A549 treated with RU486 at 1 μM for 4 hours (cell line): ENCODE results near the gene FAM3B. TPM values are rescaled to one million over a fixed set of nuclear protein-coding genes. Genes with fewer than 3 reads are reported as not detected.

Experiments
- total RNA-seq: library from RNA; stranded (reverse); fragments of 200-300 nt; extraction: Qiagen RNA extraction; gene quantifications from 5 replicates; pipeline ENCODE4 v1.2.3, GENCODE V29; 2022; ENCODE audit warnings: low read depth

The FAM3B gene
- total RNA-seq, result not detected in 5 replicates

GRCh38 chr21:41316200-41317062 is at the start of gene FAM3B:
Gene FAM3B (plus strand): TSS chr21:41316801. CDS start chr21:41316880, 79 bp downstream.

GRCh38 chr21:41361786-41362604 is 45.4 kb downstream of the FAM3B start, which contains the start of gene MX2:
Gene MX2 (plus strand): TSS chr21:41362027. CDS start chr21:41376907, 14,880 bp downstream.

Other genes with a start within 250 kb of the FAM3B start
- gene BACE2, start 148.6 kb upstream of the FAM3B start, total RNA-seq, result 20.4 to 22.0 TPM (median 21.6 TPM) in 5 replicates
- 0.03 to 0.26 TPM (median 0.21 TPM) in 3 of 5 replicates, not detected in the others for gene MX2, start 45.2 kb downstream of the FAM3B start, total RNA-seq
- 1.4 to 3.0 TPM (median 1.9 TPM) in 5 replicates for gene MX1, start 109.4 kb downstream of the FAM3B start, total RNA-seq
- 0.09 to 0.26 TPM (median 0.13 TPM) in 3 of 5 replicates, not detected in the others for gene TMPRSS2, start 191.4 kb downstream of the FAM3B start, total RNA-seq